IPS-NIHi7 (cell line): ENCODE results near the gene YIF1A.
"Not testable (repeated sequence)": the region's sequence is repeated elsewhere in the genome, so short reads cannot be mapped to it uniquely, and the experiment has no call there.

ENCODE experiments used
- DNase-seq: peaks from one replicate; pipeline ENCODE4 v3.0.0; 2012; ENCODE audit warnings: mixed read lengths; ENCODE audit errors: extremely low spot score

Gene YIF1A

DNA sequence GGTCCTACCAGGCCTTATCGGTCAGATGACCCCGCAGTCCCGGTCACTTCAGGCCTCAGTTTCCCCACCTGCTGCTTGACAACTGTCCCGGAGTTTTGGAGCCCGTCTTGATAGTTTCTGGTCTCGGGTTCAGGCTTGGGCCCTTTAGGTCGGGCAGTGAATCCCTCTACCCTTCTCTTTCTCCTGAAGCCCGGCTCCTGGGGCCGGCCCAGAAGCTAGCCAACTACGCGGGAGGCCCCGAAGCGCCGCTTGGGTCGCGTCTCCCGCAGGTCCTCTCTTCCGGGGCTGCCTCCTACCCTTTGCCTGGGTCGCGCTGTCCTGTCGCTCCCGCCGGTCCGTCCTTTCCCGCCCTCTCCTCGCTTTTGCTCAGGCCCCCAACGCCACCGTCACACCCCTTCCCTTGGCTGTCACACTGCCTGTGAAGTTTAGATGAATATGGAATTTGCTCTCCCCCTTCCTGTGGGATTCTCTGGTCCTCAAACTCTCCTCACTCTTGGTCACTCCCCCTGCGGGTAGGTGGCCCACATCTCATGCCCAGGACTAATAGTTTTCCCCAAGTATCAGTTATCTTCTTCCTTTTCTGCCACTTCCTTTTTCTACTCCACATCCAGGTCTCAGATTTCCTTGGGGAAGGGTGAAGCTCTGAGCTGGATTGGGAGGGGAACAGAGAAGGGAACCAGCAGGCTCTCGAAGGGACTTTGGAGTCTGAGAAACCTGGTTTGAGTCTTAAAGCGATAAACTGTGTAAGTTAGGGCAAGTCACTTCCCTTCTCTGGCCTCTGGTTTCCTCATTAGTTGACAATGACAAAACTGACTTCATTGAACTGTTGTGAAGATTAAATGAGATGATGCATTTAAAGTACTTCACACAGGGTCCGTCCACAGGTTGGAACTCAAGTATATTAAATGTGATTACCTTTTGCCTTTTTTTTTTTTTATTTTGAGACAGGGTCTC, 19.7 kb downstream of the YIF1A start:
- peak; percentile 68 for DNase-seq

DNA sequence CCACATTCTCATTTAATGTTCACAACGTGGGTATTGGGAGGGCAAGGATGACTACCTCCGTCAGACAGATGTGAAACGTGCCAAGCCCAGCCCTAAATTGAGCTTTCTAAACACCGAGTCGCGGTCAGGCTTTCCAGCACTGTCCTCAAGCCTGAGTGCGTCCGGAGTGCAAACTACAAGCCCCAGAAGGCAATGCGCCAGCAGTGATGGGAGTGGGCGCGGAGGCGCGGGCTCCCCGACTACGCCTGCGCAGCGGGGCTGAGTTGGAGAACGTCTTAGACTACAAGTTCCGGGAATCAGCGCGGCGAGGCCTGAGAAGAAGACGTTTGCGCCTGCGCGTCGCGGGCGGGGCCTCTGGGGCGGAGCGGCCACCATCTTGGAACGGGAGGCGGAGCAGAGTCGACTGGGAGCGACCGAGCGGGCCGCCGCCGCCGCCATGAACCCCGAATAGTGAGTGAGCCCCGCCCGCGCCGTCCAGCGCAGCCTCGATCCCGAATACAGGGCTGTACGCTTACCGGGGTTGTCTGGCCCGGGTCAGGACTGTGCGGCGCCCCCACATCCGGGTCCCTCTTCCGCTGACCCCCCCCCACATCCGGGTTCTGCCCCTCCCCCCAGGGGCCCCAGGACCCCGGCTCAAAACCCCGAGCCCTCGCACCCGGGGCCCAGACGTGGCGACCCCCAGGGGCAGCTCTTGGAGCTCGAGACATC, 20.5 kb downstream of the YIF1A start, which contains the start of gene RAB1B:
TSS of gene RAB1B (plus strand) at position 396 of the 708 bp plus-strand sequence. CDS start at position 437, 41 bp downstream.
- peak; percentile 96 for DNase-seq

DNA sequence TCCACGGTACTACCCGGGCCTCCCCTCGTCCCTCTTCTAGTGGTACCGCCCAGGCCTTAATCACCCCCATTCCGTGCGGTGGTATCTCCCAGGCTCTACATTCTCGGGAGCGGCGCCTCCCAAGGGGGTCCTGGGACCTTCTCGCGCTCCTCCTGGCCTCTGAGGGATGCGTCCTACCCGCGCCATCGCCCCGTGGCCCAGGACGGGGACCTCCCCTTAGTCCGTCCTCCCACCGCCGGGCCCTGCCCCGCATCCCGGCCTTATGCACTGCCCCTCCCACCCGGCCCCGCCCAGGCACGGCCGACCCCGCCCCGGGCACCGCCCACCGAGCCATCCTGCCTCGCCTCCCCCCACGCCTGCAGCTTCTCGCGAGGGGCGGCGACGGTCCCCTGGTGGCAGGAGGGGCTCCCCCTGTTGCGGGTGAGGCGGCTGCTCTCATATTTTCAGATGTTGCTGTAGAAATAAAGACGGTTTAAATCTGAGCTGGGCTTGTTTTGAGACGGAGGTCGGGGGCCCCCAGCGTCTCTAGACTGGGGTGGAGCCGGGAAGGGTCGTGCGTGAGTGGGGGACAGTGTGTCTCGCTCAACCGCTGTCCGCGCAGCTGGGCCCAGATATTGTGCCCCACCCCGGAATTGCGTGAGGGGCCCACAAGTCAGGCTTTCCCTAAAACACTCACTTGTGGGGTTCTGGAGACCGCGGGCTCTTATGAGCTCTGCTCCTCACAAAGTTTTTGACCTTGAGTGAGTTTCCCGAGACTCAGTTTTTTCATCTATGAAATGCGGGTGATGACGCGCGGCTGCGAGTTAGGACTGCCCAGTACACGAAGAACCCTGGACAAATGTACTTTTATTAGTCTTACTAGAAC, 21.3 kb downstream of the YIF1A start:
- peak; percentile 86 for DNase-seq

DNA sequence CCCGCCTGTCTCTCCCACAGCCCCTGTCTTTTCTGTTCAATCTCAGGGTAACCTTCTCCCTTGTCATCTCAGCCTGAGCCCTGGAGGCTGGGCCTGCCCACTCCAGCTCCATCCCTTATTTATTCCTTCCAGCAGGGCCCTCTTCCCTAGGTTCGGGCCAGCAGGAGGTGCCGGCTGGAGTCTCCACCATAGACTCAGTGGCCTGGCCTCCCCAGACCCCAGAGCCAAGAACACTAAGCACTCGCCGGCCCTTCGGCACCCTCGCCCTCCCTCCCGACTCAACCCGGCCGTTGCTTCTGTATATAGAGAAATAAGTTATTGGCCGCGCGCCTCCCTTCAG, 21.9 kb downstream of the YIF1A start:
- DNase-seq, result no peak

DNA sequence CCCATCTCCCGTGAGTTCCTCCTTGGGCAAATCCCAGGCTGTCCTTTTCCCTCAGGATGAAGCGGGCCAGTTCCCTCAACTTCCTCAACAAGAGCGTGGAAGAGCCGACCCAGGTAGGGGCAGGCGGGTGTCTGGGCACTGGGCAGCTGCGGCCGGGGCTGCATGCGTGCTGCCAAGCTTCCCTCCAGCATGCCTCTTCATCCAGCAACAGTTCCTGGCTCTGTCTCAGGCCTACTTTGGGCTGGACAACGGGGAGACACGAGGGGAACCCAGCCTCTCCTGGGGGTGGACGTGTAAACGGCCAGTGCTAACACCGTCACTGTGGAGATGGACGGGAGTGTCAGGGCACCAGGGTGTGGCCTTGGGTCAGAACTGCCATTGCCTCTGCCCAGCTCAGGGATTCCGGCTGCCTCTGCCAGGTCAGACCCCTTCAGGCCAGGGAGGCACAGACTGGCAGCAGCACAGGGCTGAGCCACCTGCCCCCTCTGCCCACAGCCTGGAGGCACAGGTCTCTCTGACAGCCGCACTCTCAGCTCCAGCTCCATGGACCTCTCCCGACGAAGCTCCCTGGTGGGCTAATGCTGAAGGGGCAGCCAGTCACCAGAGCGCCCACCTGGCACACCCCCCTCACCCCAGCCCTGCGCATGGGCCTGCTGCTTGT, 22.4 kb downstream of the YIF1A start:
- no peak for DNase-seq

DNA sequence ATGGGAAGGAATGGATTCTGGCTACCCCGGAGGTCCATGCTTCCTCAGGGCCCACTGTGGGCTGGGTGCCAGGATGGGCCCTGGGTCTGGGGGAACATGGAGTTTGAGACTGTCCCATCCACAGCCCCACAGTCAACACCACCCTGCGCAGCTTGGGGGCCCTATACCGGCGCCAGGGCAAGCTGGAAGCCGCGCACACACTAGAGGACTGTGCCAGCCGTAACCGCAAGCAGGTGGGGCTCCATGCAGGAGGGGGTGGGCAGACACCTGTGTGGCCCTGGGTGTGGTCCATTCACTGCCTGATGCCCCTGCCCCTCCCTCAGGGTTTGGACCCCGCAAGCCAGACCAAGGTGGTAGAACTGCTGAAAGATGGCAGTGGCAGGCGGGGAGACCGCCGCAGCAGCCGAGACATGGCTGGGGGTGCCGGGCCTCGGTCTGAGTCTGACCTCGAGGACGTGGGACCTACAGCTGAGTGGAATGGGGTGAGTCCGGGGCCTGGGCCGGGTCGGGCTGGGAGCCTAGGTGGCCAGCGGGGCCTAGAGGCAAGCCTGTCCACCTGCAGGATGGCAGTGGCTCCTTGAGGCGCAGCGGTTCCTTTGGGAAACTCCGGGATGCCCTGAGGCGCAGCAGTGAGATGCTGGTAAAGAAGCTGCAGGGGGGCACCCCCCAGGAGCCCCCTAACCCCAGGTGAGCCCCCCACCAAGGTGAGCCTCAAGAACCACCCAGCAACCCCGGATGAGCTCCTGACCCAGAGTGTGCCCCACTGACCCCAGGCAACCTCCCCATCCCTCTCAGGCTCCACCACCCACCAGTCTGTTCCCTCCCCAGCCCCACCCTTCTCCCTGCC, 23.2 kb downstream of the YIF1A start:
- DNase-seq, result no peak

DNA sequence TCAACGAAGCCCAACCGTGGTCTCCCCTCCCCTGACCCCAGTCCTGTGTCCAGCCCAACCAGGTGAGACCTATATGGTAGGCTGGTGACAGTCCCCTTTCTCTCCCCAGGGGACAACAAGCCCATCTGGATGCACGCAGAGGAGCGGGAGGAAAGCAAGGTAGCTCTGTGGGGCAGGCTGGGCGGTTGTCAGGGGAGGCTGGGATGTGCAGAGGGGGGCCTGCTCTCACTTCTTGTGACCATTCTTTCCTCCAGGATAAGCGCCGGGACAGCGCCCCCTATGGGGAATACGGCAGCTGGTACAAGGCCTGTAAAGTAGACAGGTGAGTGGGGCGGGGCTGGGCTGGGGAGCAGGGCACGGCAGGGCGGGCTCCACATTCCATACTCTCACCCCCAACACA, 24.0 kb downstream of the YIF1A start:
- DNase-seq, result peak; percentile 69

DNA sequence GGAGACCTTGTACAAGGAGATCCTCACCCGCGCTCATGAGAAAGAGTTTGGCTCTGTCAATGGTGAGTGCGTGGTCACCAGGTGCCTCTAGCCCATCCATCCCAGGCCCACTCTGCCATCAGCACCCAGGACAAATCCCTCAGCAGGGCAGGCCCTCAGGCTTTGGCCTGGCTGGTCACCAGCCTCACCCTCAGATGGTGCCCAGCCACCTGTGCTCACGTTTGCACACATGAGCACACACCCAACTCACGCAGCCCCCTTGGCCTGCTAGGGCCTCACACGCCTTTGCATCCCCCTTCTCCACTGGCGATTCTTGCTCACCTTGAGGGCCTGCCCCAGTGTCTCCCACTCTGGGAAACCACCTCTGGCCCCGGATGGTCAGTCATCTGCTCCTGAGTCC, 24.6 kb downstream of the YIF1A start:
- no peak for DNase-seq

DNA sequence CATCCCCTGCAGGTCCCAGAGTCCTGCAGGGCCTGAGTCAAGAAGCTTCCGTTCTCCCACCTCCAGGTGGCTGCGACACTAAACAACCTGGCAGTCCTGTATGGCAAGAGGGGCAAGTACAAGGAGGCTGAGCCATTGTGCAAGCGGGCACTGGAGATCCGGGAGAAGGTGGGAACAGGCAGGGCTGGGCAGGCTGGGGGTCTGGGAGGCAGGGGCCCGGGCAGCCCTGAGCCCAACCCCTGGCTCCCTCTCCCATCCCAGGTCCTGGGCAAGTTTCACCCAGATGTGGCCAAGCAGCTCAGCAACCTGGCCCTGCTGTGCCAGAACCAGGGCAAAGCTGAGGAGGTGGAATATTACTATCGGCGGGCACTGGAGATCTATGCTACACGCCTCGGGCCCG, 25.2 kb downstream of the YIF1A start:
- no peak for DNase-seq

DNA sequence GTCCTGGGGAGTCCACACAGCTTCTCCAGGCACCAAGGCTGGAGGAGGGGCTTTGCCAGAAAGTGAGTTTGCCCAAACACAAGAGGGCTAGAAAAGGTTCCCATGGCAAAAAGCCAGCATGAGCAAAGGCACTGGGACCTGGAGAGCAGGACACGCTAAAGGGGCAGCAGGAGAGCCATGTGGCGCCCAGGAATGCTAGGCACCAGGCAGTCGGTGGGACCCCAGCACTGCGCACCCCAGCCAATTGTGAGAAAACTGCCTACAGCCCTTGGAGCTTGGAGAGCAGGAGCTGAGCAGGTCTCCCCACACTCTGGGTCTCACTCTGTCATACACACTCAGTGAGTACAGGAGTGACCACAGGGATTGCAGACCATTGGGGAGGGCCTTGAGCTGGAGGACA, 25.7 kb downstream of the YIF1A start:
- no peak for DNase-seq

DNA sequence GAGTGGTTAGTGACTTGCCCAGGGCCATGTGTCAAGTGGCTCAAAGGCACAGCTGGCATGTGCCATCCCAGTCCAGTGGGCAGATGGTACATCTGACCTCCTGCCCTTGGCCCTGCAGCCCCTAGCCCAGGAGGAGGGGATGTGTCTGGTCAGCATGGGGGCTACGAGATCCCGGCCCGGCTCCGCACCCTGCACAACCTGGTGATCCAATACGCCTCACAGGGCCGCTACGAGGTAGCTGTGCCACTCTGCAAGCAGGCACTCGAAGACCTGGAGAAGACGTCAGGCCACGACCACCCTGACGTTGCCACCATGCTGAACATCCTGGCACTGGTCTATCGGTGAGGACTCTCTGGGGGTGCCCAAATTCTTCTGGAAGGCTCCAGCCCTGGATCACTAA, 26.2 kb downstream of the YIF1A start:
- DNase-seq, result no peak

DNA sequence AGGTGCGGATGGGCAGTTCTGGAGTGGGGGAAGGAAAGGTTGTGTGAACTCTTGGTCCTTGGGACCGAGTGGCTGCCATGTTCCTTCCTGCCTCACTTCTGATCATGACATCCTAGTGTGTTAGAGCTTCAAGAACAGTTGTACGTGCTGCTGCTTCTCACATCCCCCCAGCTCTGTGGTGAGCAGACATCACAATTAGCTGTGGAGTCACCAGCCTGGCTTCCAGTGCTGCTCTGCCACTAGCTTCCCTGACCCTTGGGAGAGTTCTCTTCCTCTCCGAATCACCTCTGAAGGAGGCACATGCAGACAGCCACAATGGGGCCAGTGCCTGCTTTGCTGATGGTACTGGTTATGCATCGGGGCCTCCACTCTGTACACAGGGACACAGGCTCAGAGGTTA, 26.8 kb downstream of the YIF1A start:
- DNase-seq, result no peak

DNA sequence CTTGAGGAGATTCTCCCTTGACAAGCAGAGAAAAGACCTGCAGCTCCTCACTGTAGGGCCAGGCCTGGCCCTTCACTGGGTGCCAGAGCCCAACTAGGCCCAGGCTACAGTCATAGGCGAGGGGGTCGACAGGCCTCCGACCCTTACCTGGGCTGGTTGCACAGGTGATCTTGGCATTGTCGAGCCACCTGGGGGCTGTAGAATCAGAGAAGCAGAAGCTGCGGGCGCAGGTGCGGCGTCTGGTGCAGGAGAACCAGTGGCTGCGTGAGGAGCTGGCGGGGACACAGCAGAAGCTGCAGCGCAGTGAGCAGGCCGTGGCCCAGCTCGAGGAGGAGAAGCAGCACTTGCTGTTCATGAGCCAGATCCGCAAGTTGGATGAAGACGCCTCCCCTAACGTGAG, 27.4 kb downstream of the YIF1A start:
- DNase-seq, result no peak

DNA sequence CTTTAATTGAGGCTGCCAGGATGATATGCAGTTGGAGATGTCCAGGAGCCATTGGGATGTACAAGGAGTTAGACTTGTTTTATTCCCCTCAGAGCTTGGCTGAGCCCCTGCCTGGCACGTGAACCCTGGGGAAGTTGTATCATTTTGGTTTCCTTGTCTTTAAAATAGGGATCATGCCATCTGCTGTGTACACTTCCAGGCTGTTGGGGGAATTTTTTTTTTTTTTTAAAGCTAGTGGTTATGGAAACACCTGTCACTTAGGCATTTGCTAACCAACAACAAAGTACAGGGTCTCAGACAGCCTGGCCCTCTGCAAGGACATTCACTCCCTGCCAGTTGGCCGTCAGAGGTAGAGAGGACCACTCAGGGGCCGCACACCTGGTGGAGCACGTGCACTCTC, 29.0 kb downstream of the YIF1A start:
- DNase-seq, result no peak

DNA sequence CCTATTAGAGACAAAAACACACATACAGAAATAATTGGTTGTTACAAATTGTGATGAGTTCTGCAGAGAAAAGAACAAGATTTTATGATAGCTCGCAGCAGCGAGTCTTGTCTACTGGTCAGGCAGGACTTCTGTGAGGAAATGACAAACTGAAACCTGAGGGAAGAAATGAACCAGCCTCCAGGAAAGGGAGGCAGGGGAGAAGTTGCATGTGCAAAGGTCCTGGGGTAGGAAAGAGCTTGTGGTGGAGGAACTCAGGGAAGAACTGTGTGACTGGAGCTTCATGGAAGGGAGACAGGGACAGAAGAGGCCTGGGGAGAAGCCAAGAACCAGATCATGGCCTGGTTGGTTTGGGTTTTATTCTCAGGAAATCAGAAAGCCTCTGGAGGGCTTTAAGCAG, 29.7 kb downstream of the YIF1A start:
- no peak for DNase-seq

DNA sequence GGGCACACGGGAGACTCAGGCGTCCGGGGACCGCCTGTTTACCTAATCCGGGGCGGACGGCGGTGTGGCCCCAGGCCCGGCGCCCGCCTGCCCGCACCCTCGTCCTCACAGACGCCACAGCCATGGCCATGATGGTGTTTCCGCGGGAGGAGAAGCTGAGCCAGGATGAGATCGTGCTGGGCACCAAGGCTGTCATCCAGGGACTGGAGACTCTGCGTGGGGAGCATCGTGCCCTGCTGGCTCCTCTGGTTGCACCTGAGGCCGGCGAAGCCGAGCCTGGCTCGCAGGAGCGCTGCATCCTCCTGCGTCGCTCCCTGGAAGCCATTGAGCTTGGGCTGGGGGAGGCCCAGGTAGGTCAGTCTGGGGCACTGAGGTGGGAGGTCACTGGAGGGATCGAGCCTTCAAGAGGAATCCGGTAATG, 30.5 kb downstream of the YIF1A start:
- no peak for DNase-seq

DNA sequence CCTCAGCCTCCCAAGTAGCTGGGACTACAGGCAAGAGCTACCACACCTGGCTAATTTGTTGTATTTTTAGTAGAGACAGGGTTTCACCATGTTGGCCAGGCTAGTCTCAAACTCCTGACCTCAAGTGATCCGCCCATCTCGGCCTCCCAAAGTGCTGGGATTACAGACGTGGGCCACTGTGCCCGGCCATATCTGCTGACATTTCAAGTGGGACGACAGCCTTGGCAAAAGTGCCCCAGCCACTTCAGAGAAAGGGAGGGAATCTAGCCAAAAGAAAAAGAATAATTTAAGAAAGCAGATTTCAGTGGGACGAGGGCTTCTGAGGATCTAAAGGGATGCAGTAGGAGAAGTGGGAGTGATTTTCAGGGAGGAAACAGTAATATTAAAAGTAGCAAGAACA, 35.9 kb downstream of the YIF1A start:
- DNase-seq, result not testable (repeated sequence)

DNA sequence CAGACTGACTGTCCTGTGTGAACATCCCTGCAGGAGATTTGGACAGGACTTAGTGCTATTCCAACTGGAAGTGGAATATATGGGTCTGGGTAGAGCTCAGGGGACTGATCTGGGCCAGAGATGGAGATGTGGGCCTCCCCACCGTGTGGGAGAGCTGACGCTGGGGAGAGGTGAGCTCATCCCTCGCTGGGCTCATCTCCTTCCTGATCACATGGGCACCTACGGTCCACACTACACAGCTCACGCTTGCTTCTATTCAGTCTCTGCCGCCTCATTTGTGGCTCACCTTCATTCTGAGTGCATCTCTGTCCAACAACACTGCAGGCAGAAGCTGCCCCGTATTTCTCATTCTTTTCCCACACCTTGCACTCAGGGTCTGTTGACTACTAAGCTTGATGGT, 37.1 kb downstream of the YIF1A start:
- DNase-seq, result peak; percentile 11

DNA sequence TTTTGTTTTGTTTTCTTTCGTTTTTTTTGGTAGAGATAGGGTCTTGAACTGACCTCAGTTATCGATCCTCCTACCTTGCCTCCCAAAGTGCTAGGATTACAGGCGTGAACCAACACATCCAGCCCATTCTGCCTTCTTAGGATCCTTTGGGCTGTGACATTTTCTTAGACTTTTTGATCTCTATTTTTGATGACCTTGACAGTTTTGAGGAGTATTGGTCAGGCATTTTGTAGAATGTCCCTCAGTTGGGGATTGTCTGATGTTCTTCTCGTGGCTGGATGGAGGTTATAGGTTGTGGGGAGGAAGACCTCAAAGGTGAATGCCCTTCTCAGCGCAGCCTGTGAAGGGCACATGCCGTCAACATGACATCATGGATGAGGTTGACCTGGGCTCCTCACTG, 40.0 kb downstream of the YIF1A start:
- no peak for DNase-seq

DNA sequence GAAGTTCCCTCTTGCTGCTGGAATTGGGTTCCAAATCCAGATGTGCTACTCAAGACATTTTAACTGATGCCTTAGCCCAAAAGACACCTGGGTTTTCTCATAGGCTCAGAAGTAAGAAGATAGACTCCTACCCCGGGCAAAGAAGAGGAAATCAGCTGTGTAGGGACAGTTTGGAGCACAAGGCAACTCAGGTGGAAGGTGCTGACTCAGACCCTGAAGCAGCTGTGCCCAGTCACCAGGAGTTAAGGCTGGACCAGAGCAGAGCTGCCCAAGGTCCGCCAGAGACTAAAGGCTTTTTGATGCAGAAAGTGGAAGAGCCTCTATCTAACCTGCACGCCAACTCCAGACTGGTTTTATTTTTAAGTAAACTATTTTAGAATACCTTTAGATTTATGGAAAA, 41.1 kb downstream of the YIF1A start:
- no peak for DNase-seq

DNA sequence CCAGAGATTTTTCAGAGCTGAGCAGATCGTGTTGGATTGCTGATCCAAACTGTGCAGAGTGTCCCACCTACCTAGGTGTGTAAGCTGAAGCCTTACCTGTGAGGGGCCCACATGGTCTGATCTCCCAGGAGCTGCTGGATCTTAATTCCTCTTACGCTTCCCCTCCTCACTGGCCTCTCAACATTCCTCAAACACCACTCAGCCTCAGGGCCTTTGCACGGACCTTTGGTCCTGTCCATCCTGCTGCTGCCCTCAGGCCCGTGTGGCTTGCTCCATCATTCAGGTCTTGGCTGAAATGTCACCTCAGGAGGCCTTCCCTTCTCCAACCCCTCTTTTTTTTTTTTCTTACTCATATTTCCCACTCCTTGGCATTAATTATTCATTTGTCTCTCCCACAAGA, 41.6 kb downstream of the YIF1A start:
- DNase-seq, result no peak
